ENCODE measurements around the gene TEKT3. TPM values are rescaled to one million over a fixed set of nuclear protein-coding genes. Genes with fewer than 3 reads are reported as not detected.

Gene TEKT3
- total and polyA plus RNA-seq, 4 donors = 0.08 to 0.33 TPM; not detected in 2

GRCh38 chr17:15323131-15323530, 18.3 kb downstream of the TEKT3 start (continued):
- no peak for TF ChIP-seq RXRA (IDR thresholded peaks at IDR 0.05)

- no peaks in the 10 kb centered on the region for H3K4me1 ChIP-seq (ENCODE audit: control insufficient read depth in 4 of 4, insufficient read depth in 4 of 4, low read length in 3 of 4)
- H3K4me3 ChIP-seq (ENCODE audit: low read depth in 1 of 3, low read length in 3 of 3) = no peak overlapping the region
- no peaks in the 10 kb centered on the region for H3K9me3 ChIP-seq (ENCODE audit: control insufficient read depth in 4 of 4, low read length in 3 of 4)
- H3K27ac ChIP-seq (ENCODE audit: low read depth in 1 of 2, low read length in 2 of 2) = no peak overlapping the region
- WGBS = 90% methylated on average over 6 of the region's 6 CpGs
- no peaks in the 10 kb centered on the region for H3K27me3 ChIP-seq (ENCODE audit: control insufficient read depth in 4 of 4, insufficient read depth in 4 of 4, low read length in 3 of 4)
- H3K9ac ChIP-seq (ENCODE audit: low read depth in 1 of 2, low read length in 2 of 2) = no peak overlapping the region
- no peaks in the 10 kb centered on the region for H3K36me3 ChIP-seq (ENCODE audit: control insufficient read depth in 4 of 4, insufficient read depth in 3 of 4, low read depth in 1 of 4, low read length in 3 of 4)
- no peak for DNase-seq (ENCODE audit: low spot score)
- TF ChIP-seq HNF4G (IDR thresholded peaks at IDR 0.05) (no peak), NR2F2 (IDR thresholded peaks at IDR 0.05) (no peak), ATF3 (IDR thresholded peaks at IDR 0.05) (no peak), CTCF (IDR thresholded peaks at IDR 0.05; ENCODE audit: low read depth, low read length, missing input control) (no peak), FOXA1 (IDR thresholded peaks at IDR 0.05) (no peak), JUND (IDR thresholded peaks at IDR 0.05) (no peak), RXRA (IDR thresholded peaks at IDR 0.05) (no peak), FOXA2 (IDR thresholded peaks at IDR 0.05) (no peak), EGR1 (IDR thresholded peaks at IDR 0.05; ENCODE audit: low read depth in 2 of 2) (no peak), HNF4A (conservative IDR thresholded peaks at IDR 0.05) (no peak), REST (IDR thresholded peaks at IDR 0.05) (no peak)
Measured at GRCh38 chr17:15321556-15322251, 19.7 kb downstream of the TEKT3 start.

- Histone ChIP-seq H3K27ac (ENCODE audit: low read depth in 1 of 2, low read length in 2 of 2) (no peak overlapping the region), H3K9ac (ENCODE audit: low read depth in 1 of 2, low read length in 2 of 2) (no peak overlapping the region), H3K36me3 (ENCODE audit: control insufficient read depth in 4 of 4, insufficient read depth in 3 of 4, low read depth in 1 of 4, low read length in 3 of 4) (no peaks in the 10 kb centered on the region), H3K4me3 (ENCODE audit: low read depth in 1 of 3, low read length in 3 of 3) (no peak overlapping the region), H3K27me3 (ENCODE audit: control insufficient read depth in 4 of 4, insufficient read depth in 4 of 4, low read length in 3 of 4) (no peaks in the 10 kb centered on the region), H3K4me1 (ENCODE audit: control insufficient read depth in 4 of 4, insufficient read depth in 4 of 4, low read length in 3 of 4) (no peaks in the 10 kb centered on the region), H3K9me3 (ENCODE audit: control insufficient read depth in 4 of 4, low read length in 3 of 4) (no peaks in the 10 kb centered on the region)
- WGBS = 75% methylated on average over 5 of the region's 5 CpGs
- DNase-seq (ENCODE audit: low spot score) = no peak
- no peak for TF ChIP-seq ZBTB33 (IDR thresholded peaks at IDR 0.05)
- TF ChIP-seq CTCF (IDR thresholded peaks at IDR 0.05; ENCODE audit: low read depth, low read length, missing input control) = no peak
- TF ChIP-seq RAD21 (IDR thresholded peaks at IDR 0.05) = no peak
- TF ChIP-seq FOXA2 (IDR thresholded peaks at IDR 0.05) = no peak
- no peak for TF ChIP-seq YY1 (IDR thresholded peaks at IDR 0.05)
- no peak for TF ChIP-seq HNF4A (conservative IDR thresholded peaks at IDR 0.05)
- no peak for TF ChIP-seq RXRA (IDR thresholded peaks at IDR 0.05)
- TF ChIP-seq HNF4G (IDR thresholded peaks at IDR 0.05) = no peak
- no peak for TF ChIP-seq FOXA1 (IDR thresholded peaks at IDR 0.05)
Measured at GRCh38 chr17:15319452-15320010, 21.9 kb downstream of the TEKT3 start.
